Uterus (tissue), 4 donors: ENCODE results near the gene MARCHF9. TPM values are rescaled to one million over a fixed set of nuclear protein-coding genes. Genes with fewer than 3 reads are reported as not detected.
"Not testable (repeated sequence)": the region's sequence is repeated elsewhere in the genome, so short reads cannot be mapped to it uniquely, and the experiment has no call there.

Source experiments
- DNase-seq, 2 donors: peaks; one replicate each; pipeline ENCODE4 v3.0.0-alpha.2; 2019 to 2020
- H3K27ac ChIP-seq, 2 donors: fragments of 200-600 bp; sonication (generic); 1 replicate in 1 of 2; 2 replicates in 1 of 2; pipeline ENCODE4 v1.5.1; 2016 to 2018
- H3K27me3 ChIP-seq, 2 donors: fragments of 200-600 bp; sonication (generic); one replicate each; pipeline ENCODE4 v1.5.1; 2018 to 2019; ENCODE audit warnings: control low read depth in 1 of 2
- H3K36me3 ChIP-seq, 2 donors: fragments of 200-600 bp; sonication (generic); one replicate each; pipeline ENCODE4 v1.5.1; 2019; ENCODE audit warnings: control low read depth in 1 of 2
- H3K4me1 ChIP-seq, 2 donors: fragments of 200-600 bp; sonication (generic); one replicate each; pipeline ENCODE4 v1.5.1; 2018 to 2019; ENCODE audit warnings: control low read depth in 1 of 2
- H3K4me3 ChIP-seq, 2 donors: fragments of 200-600 bp; sonication (generic); 1 replicate in 1 of 2; 2 replicates in 1 of 2; pipeline ENCODE4 v1.5.1; 2018 to 2019; ENCODE audit warnings: mild to moderate bottlenecking in 1 of 2
- H3K9me3 ChIP-seq, 2 donors: fragments of 200-600 bp; sonication (generic); one replicate each; pipeline ENCODE4 v1.5.1; 2019; ENCODE audit warnings: control low read depth in 1 of 2
- POLR2A ChIP-seq, 2 donors: fragments of 450-650 bp; IDR thresholded peaks; one replicate each; pipeline ENCODE4 v1.6.1; 2016; ENCODE audit warnings: antibody characterized with exemption in 2 of 2, mild to moderate bottlenecking in 1 of 2, moderate library complexity in 1 of 2
- intact Hi-C: fragments of 100-400 bp; cut with DNase I; formaldehyde crosslinking; loops from one replicate; pipeline ENCODE4 v1.15.1; 2023; ENCODE audit warnings: low total_unique reads
- total RNA-seq, 4 donors: library from RNA; depleted of rRNA in 3 of 4; stranded (reverse); fragments of >200 nt in 3 of 4; gene quantifications; one replicate each; pipeline versions ENCODE4 v1.1.0 to v1.2.4, GENCODE V29; 2014 to 2023
- TF ChIP-seq, protein P1 (sequence below), 4 experiments: fragments of 200-600 bp in 2 of 4; fragments of 450-650 bp in 2 of 4; sonication (generic) in 2 of 4; IDR thresholded peaks; one replicate each; pipeline ENCODE4 v1.5.1; 2016 to 2019; ENCODE audit warnings: antibody characterized with exemption in 4 of 4, mild to moderate bottlenecking in 2 of 4, moderate library complexity in 1 of 4
- donor health status: DM: yes; HTN: yes; CAD: no.

The MARCHF9 gene
- total RNA-seq, 4 donors from 2014 or later: 5.1 to 7.6 (median 6.8) TPM; not detected in 1

DNA sequence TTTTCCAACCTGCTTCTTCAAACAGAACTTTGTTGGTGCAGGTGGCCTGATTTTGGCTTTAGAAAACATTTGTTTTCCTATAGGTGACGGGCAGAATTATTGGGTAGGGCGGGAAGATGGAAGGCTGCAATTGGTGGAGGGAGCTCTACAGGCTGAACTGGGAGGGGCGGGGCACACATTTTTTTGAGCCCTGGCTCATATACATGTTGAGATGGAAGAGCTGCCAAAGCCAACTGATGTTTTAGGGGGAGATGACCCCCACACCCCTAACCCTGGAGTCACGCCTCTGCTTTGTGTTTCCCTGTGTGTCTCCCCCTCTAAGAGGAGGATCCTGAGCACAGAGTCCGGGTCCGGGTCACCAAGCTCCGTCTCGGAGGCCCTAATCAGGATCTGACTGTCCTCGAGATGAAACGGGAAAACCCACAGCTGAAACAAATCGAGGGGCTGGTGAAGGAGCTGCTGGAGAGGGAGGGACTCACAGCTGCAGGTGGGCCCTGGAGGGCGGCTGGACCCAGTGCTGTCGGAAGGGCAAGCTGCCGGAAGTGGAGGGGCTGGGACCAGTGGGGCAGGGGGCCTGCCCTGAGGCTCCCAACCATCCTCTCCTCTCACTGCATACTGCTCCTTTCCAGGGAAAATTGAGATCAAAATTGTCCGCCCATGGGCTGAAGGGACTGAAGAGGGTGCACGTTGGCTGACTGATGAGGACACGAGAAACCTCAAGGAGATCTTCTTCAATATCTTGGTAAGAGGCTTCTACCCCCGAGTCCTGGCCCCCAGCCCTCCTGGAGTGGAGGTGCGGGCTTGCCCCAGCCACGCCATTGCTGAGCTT, 34.9 kb upstream of the MARCHF9 start:
- H3K4me3 ChIP-seq: no peak overlapping the region
- DNase-seq: no peak
- no peaks in the 10 kb centered on the region for H3K27me3 ChIP-seq
- no peaks in the 10 kb centered on the region for H3K9me3 ChIP-seq
- H3K4me1 ChIP-seq: no peaks in the 10 kb centered on the region
- no peaks in the 10 kb centered on the region for H3K36me3 ChIP-seq
- intact Hi-C loops: no loop called here
- no peak for TF ChIP-seq POLR2A (IDR thresholded peaks at IDR 0.05)
- TF ChIP-seq, protein P1, sequence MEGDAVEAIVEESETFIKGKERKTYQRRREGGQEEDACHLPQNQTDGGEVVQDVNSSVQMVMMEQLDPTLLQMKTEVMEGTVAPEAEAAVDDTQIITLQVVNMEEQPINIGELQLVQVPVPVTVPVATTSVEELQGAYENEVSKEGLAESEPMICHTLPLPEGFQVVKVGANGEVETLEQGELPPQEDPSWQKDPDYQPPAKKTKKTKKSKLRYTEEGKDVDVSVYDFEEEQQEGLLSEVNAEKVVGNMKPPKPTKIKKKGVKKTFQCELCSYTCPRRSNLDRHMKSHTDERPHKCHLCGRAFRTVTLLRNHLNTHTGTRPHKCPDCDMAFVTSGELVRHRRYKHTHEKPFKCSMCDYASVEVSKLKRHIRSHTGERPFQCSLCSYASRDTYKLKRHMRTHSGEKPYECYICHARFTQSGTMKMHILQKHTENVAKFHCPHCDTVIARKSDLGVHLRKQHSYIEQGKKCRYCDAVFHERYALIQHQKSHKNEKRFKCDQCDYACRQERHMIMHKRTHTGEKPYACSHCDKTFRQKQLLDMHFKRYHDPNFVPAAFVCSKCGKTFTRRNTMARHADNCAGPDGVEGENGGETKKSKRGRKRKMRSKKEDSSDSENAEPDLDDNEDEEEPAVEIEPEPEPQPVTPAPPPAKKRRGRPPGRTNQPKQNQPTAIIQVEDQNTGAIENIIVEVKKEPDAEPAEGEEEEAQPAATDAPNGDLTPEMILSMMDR (IDR thresholded peaks at IDR 0.05): no peak
- no peak overlapping the region for H3K27ac ChIP-seq

DNA sequence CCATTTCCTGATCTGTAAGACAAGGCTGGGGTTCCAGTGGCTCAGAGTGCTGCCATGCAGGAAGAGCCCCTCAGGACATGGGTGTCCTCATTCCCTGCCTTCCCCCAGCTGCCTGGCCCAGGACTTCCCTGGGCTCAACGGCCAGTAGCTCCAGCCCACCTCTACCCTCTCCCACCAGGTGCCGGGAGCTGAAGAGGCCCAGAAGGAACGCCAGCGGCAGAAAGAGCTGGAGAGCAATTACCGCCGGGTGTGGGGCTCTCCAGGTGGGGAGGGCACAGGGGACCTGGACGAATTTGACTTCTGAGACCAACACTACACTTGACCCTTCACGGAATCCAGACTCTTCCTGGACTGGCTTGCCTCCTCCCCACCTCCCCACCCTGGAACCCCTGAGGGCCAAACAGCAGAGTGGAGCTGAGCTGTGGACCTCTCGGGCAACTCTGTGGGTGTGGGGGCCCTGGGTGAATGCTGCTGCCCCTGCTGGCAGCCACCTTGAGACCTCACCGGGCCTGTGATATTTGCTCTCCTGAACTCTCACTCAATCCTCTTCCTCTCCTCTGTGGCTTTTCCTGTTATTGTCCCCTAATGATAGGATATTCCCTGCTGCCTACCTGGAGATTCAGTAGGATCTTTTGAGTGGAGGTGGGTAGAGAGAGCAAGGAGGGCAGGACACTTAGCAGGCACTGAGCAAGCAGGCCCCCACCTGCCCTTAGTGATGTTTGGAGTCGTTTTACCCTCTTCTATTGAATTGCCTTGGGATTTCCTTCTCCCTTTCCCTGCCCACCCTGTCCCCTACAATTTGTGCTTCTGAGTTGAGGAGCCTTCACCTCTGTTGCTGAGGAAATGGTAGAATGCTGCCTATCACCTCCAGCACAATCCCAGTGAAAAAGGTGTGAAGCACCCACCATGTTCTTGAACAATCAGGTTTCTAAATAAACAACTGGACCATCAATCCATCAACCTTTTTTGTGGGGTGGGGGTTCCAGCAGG, 34.0 kb upstream of the MARCHF9 start:
- Histone ChIP-seq H3K4me1 (no peaks in the 10 kb centered on the region), H3K36me3 (no peaks in the 10 kb centered on the region), H3K9me3 (no peaks in the 10 kb centered on the region), H3K27ac (no peak overlapping the region), H3K4me3 (no peak overlapping the region), H3K27me3 (no peaks in the 10 kb centered on the region)
- no peak for DNase-seq
- intact Hi-C loops: no loop called here
- TF ChIP-seq, protein P1 (IDR thresholded peaks at IDR 0.05): no peak
- no peak for TF ChIP-seq POLR2A (IDR thresholded peaks at IDR 0.05)

DNA sequence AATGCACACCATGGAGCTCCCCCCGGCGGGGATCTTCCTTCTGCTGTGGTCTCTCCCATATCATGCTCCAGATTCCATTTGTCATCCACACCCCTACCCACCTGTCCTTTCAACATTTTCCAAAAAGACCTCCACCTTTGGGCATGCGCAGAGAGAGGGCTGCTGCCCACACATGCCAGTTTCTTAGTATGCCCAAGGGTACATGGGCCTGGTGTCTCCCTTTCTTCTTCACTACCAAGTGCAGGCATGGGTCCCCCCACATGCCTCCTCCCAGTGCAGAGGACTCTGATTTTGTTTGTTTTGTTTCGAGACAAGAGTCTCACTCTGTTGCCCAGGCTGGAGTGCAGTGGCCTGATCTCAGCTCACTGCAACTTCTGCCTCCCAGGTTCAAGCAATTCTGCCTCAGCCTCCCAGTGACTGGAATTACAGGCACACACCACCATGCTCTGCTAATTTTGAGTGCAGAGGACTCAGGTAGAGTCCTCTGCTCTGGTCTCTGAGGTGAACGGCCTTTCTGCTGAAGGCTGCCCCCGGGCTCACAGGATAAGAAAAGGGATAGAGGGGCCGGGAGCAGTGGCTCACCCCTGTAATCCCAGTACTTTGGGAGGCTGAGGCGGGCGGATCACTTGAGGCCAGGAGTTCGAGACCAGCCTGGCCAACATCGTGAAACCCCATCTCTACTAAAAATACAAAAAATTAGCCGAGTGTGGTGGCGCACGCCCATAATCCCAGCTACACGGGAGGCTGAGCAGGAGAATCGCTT, 32.9 kb upstream of the MARCHF9 start:
- H3K27ac ChIP-seq, DNase-seq, H3K27me3 ChIP-seq, H3K4me3 ChIP-seq, H3K9me3 ChIP-seq, intact Hi-C loops, H3K4me1 ChIP-seq, H3K36me3 ChIP-seq: not testable (repeated sequence)

DNA sequence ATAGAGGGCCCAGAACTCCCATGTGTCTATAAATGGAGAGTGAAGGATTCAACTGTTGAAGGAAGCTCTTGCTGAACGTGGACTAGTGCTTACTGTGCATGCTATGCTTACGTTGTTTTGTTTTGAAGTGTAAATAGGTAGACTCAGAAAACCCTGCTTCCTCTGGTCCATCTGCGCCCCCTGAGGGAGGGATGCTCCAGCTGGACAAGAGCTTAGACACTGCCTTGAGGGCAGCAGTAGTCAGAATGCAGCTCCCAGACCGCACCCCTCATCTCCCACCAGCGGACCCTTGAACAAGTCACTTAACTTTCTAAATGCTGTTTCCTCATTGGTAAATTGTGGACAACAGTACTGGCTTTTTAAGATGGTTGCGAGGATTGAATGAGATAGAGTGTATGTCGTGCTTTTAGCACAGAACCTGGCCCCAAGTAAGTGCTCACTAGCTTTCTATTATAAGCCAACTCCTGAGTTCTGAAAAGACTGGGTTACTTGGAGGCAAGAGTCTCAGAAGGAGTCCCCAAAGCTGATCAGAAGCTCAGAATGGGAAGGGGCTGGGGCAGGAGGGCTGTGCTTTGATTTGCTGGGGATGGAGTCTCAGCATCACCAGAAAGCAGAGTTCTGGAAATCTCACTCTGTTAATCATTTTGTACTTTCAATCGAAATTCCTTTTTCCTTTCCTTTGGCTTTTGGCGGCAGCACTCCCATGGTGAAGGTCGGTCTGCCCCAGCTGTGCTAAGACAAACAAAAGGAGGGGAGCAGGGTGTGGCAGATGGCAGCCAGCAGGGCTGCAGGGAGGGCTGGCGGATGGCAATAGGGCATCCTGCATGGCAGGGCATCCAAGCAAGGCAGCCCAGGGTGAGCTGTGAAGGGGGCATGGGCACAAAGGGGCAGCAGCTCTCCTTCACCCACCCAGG, 31.9 kb upstream of the MARCHF9 start:
- H3K27ac ChIP-seq: no peak overlapping the region
- no peaks in the 10 kb centered on the region for H3K27me3 ChIP-seq
- H3K9me3 ChIP-seq: no peaks in the 10 kb centered on the region
- H3K4me3 ChIP-seq: no peak overlapping the region
- no peaks in the 10 kb centered on the region for H3K4me1 ChIP-seq
- TF ChIP-seq, protein P1 (IDR thresholded peaks at IDR 0.05): no peak
- TF ChIP-seq POLR2A (IDR thresholded peaks at IDR 0.05): no peak
- H3K36me3 ChIP-seq: no peaks in the 10 kb centered on the region
- DNase-seq: no peak
- intact Hi-C loops: no loop called here

DNA sequence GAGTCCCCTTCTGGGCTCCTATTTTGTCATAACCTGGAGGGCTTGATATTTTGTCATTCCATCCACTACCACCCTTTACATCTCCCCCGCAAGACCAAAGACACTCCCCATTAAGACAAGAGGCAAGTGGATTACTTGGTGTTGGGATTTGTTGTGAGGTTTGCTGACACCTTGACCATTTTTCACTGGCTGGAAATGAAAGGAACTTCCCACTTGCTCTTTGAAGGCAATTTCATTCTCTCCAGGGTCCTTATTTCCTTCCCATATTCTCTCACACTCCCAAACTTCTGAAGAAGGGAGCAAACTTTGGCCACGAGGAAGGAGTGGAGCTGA, 31.3 kb upstream of the MARCHF9 start:
- H3K4me3 ChIP-seq: no peak overlapping the region

More for the DNA sequence above, 31.3 kb upstream of the MARCHF9 start:
- Histone ChIP-seq H3K4me1 (no peaks in the 10 kb centered on the region), H3K27me3 (no peaks in the 10 kb centered on the region), H3K9me3 (no peaks in the 10 kb centered on the region), H3K36me3 (no peaks in the 10 kb centered on the region), H3K27ac (no peak overlapping the region)
- intact Hi-C loops: no loop called here
- TF ChIP-seq POLR2A (IDR thresholded peaks at IDR 0.05): no peak
- TF ChIP-seq, protein P1 (IDR thresholded peaks at IDR 0.05): no peak
- no peak for DNase-seq
